ENCODE data around the gene CDH4.

CDH4 gene

DNA sequence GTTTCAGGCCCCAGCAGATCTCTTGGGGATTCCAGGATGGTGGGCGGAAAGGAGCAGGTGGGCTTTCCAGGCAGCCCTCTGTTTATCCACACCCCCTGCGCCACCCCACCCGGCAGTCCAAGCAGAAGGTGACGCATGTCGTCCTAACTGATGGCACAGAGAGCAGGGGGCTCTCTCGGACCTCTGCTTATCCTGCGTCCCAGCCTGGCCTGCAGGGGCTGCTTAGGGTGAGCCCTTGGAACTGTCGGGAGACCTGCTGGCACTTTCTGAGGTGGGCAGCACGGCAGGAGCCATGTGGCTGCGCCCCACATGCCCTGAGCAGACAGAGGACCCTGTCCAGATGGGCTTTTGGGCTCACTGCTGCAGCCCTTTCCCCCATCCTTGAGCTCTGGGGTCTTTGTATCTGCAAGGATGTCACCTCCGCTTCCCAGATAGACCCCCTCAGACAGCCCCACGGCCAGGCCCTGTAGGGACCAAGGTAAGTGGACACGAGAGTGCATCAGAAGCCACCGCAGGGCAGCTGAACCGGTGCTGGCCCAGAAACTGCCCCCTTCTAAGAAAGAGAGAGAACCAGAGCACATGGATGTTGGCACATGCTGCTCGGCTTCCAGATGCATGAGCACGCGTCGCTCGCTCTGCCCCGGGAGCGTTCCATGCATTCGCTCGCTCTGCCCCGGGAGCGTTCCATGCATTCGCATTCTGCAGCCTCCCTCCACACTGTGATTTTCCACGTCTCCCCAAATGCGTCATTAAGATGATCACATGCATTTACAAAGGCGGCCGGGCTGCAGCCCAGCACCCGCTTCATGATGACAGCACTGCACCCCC lies 566.9 kb downstream of the CDH4 start:
- H3K36me3 Mint-ChIP-seq: no peaks in the 10 kb centered on the region
- H3K9me3 Mint-ChIP-seq: peaks cover 5% of the 10 kb centered on the region
- H3K27me3 Mint-ChIP-seq: no peaks in the 10 kb centered on the region

DNA sequence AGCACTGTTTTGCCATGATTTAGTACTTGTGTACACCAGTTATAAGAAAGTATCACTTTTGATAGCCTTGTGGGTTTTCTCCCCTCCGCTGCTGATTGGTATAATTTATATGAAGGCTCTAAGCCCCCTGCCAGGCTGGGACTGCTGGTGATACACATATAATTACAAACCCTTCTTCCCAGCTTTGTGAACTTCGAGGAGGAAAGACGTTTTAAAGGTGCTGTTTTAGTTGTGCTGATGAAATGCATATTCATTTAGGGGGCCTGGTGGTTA lies 567.4 kb downstream of the CDH4 start:
- Mint-ChIP-seq H3K4me3 (no peak overlapping the region), H3K27me3 (no peaks in the 10 kb centered on the region), H3K4me1 (no peaks in the 10 kb centered on the region), H3K27ac (no peak overlapping the region), H3K36me3 (no peaks in the 10 kb centered on the region), H3K9me3 (peaks cover 5% of the 10 kb centered on the region)

More for the DNA sequence above, 566.9 kb downstream of the CDH4 start:
- no peak overlapping the region for H3K27ac Mint-ChIP-seq
- H3K4me3 Mint-ChIP-seq: no peak overlapping the region
- H3K4me1 Mint-ChIP-seq: no peaks in the 10 kb centered on the region

DNA sequence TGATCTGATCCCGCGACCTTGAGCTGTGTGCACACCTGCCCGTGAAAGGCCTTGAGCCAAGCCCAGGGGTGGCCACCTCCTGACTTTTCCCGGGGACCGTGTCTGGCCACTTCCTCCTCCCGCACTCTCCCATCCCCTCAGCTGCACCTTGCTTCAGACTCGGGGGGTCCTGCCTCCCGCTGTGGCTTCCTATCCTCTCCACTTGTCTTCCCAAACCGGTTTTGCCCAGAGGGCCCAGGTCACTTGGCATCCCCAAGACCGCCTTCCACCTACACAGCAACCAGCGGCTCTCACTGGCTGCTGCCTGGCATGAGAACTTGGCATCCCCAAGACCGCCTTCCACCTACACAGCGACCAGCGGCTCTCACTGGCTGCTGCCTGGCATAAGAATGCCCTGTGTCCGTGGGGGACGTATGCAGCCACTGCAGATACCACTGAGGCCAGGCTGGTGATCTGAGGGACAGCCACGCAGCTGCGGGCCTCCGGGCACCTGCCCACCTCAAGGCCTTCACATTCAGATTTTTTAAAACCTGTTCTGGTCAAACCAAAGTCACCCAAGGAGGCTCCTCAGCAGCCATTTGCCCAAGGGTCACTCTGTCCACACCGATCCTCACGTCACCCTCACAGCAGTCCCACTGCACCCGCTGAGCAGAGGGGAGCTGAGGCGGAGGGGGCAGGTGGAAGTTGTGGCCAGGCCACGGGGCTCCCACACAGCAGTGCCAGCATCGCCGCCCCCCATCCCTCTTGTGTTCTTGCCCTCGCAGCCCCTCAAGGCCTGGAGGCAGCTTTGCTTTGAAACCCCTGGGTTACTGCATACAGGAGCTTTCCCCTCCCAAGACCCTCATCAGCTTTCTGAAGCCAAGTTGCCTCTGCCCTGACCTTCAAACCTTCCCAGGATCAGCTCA lies 568.1 kb downstream of the CDH4 start:
- Mint-ChIP-seq H3K27ac (no peak overlapping the region), H3K4me1 (no peaks in the 10 kb centered on the region), H3K36me3 (no peaks in the 10 kb centered on the region), H3K4me3 (no peak overlapping the region), H3K9me3 (peaks cover 5% of the 10 kb centered on the region), H3K27me3 (no peaks in the 10 kb centered on the region)

GRCh38 chr20:61821735-61822134 lies 569.7 kb downstream of the CDH4 start:
- Mint-ChIP-seq H3K4me3 (no peak overlapping the region), H3K36me3 (no peaks in the 10 kb centered on the region), H3K27ac (no peak overlapping the region), H3K9me3 (peaks cover 5% of the 10 kb centered on the region), H3K4me1 (no peaks in the 10 kb centered on the region), H3K27me3 (peaks cover 1% of the 10 kb centered on the region)

DNA sequence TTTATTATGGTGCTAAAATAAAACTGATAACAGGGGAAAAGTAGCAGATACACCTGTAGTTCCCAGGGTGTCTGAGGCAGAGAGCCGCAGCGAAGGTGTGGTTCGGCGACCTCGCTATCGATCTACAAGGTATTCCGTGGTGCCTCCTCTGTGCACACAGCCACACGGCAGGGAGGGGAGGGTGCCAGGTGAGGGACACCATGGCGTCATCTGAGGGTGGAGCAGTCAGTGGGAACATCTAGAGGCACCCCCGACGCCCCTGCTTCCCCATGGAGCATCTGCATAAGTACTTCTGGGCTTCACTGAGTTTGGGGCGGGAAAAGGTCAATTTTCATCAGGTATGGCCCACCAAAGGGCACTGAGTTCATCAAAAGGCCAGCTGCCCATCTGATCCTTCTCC lies 570.3 kb downstream of the CDH4 start:
- Mint-ChIP-seq H3K4me1 (no peaks in the 10 kb centered on the region), H3K4me3 (no peak overlapping the region), H3K27ac (no peak overlapping the region), H3K36me3 (no peaks in the 10 kb centered on the region), H3K9me3 (peaks cover 5% of the 10 kb centered on the region), H3K27me3 (peaks cover 1% of the 10 kb centered on the region)

DNA sequence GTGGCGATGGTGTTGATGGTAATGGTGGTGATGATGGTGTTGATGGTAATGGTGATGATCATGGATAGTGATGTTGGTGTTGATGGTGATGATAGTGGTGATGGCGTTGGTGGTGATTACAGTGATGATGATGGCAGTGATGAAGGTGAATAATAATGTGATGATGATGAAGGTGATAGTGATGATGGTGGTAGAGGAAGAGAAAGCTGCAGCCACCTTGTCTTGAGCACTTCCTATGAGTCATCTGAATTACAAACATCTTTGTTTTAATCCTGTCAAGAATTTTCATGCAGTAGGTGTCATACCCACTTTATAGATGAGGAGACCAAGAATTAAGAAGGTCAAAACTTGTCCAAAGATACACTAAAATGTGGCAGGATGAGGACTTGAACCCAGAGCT lies 571.2 kb downstream of the CDH4 start:
- Mint-ChIP-seq H3K4me1 (no peaks in the 10 kb centered on the region), H3K36me3 (no peaks in the 10 kb centered on the region), H3K9me3 (peaks cover 5% of the 10 kb centered on the region), H3K27ac (no peak overlapping the region), H3K27me3 (peaks cover 1% of the 10 kb centered on the region), H3K4me3 (no peak overlapping the region)

DNA sequence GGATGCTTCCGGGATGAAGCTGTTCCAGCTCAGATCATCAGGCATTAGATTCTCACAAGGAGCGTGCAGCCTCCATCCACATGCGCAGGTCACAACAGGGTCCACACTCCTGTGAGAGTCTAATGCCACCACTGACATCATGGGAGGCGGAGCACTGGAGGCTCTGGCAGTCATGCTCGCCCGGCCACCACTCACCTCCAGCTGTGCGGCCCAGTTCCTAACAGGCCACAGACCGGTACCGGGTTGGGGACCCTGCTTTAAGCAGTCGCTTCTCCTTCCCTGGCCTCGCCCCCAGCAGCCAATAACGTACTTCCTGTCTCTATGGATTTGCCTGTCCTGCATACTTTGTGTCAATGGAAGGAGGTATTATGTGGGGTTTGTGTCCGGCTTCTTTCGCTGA lies 576.8 kb downstream of the CDH4 start:
- H3K4me3 Mint-ChIP-seq: no peak overlapping the region
- H3K27ac Mint-ChIP-seq: no peak overlapping the region
- peaks cover 4% of the 10 kb centered on the region for H3K27me3 Mint-ChIP-seq
- no peaks in the 10 kb centered on the region for H3K36me3 Mint-ChIP-seq
- H3K9me3 Mint-ChIP-seq: no peaks in the 10 kb centered on the region
- no peaks in the 10 kb centered on the region for H3K4me1 Mint-ChIP-seq

DNA sequence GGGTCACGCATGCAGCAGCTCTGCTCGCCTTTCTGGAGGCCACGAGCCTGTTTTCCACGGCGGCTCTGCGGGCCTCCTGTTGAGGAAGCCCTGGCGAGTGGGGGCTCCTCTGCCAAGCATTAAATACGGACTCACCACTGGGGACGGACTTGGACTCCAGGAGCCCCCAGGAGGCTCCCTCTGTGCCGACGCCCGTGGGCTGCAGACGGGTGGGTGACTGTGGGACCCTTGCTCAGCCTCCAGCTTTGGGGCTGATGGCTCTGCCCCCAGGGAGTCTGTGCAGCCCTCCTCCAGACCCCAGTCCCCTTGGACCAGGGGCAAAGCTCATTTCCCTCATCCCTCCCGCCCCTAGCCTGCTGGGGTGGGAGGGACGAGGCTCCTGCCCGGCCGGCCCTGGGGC lies 577.5 kb downstream of the CDH4 start:
- Mint-ChIP-seq H3K27me3 (peaks cover 4% of the 10 kb centered on the region), H3K27ac (no peak overlapping the region), H3K36me3 (no peaks in the 10 kb centered on the region), H3K4me3 (no peak overlapping the region), H3K4me1 (no peaks in the 10 kb centered on the region), H3K9me3 (no peaks in the 10 kb centered on the region)

- Mint-ChIP-seq H3K27me3 (peaks cover 3% of the 10 kb centered on the region), H3K27ac (no peak overlapping the region), H3K9me3 (no peaks in the 10 kb centered on the region), H3K36me3 (no peaks in the 10 kb centered on the region), H3K4me1 (no peaks in the 10 kb centered on the region), H3K4me3 (no peak overlapping the region)
These were observed 578.3 kb downstream of the CDH4 start for GRCh38 chr20:61830241-61830930.

GRCh38 chr20:61830991-61831390 lies 578.9 kb downstream of the CDH4 start:
- Mint-ChIP-seq H3K9me3 (no peaks in the 10 kb centered on the region), H3K36me3 (no peaks in the 10 kb centered on the region), H3K27ac (no peak overlapping the region), H3K27me3 (peaks cover 3% of the 10 kb centered on the region), H3K4me3 (no peak overlapping the region), H3K4me1 (no peaks in the 10 kb centered on the region)

GRCh38 chr20:61832181-61832580 lies 580.1 kb downstream of the CDH4 start:
- no peaks in the 10 kb centered on the region for H3K9me3 Mint-ChIP-seq
- H3K27me3 Mint-ChIP-seq: peaks cover 3% of the 10 kb centered on the region
- no peaks in the 10 kb centered on the region for H3K4me1 Mint-ChIP-seq
- no peak overlapping the region for H3K4me3 Mint-ChIP-seq
- H3K36me3 Mint-ChIP-seq: no peaks in the 10 kb centered on the region
- H3K27ac Mint-ChIP-seq: no peak overlapping the region

DNA sequence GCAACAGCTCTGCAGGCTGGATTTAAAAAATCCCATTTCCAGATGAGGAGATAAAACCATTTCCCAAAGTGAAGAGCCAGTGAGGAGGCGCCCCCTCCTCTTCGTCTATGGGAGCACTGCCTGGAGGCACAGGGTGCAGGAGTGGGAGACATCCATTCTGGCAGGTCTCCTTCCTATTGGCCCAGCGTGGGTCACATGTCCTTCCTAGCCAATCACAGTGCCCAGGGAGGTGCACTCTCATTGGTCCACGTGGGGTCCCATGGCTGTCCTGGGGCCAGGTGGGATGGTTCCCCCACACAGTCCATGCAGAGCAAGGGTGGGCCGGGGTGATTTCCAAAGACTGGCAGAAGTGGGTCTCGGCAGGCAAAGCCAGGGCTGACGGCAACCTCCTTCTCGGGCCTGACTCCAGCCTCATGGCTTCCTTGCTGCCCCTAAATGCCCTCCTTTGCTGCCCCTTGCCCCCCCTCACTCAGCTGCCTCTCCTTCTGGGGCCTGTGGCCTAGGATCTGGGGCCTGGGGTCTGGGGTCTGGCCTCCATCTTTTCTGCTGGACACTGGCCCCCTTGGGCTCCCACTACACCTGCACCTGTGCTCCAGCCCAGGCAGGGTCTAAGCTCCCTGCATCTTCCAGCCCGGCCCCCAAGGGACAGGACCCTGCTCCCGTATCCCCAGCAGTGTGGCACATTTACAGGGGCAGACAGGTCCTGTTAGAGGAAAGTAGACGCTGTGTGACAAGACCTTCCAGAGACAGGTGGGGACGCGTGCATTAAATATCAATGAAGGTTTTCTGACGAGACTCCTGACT lies 581.9 kb downstream of the CDH4 start:
- Mint-ChIP-seq H3K9me3 (no peaks in the 10 kb centered on the region), H3K36me3 (no peaks in the 10 kb centered on the region), H3K27me3 (peaks cover 3% of the 10 kb centered on the region)

DNA sequence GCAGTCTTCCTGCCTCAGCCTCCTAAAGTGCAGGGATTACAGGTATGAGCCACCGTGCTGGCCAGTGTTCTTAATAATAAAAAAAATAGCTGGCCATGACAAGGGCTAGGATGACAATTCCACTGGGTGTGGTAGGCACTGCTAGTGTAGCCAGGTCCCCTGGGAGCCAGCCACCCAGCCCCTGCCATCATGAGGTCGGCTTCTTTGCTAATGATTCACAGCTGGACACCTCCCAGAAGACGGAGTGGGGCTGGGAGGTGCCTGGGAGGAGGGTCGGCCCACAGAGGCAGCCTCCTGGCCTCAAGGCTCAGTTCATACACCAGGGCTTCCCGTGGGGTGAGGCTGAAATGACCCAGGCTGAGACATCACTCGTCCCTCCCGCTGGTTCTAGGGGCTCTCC lies 583.2 kb downstream of the CDH4 start:
- Mint-ChIP-seq H3K4me1 (no peaks in the 10 kb centered on the region), H3K27me3 (peaks cover 3% of the 10 kb centered on the region), H3K27ac (no peak overlapping the region), H3K36me3 (no peaks in the 10 kb centered on the region), H3K4me3 (no peak overlapping the region), H3K9me3 (no peaks in the 10 kb centered on the region)

More for the DNA sequence above, 581.9 kb downstream of the CDH4 start:
- Mint-ChIP-seq H3K4me1 (no peaks in the 10 kb centered on the region), H3K4me3 (no peak overlapping the region), H3K27ac (no peak overlapping the region)

- no peak overlapping the region for H3K27ac Mint-ChIP-seq
- H3K27me3 Mint-ChIP-seq: no peaks in the 10 kb centered on the region
- no peaks in the 10 kb centered on the region for H3K36me3 Mint-ChIP-seq
- no peak overlapping the region for H3K4me3 Mint-ChIP-seq
- H3K4me1 Mint-ChIP-seq: no peaks in the 10 kb centered on the region
- H3K9me3 Mint-ChIP-seq: no peaks in the 10 kb centered on the region
These were observed 583.8 kb downstream of the CDH4 start for GRCh38 chr20:61835791-61836350.

DNA sequence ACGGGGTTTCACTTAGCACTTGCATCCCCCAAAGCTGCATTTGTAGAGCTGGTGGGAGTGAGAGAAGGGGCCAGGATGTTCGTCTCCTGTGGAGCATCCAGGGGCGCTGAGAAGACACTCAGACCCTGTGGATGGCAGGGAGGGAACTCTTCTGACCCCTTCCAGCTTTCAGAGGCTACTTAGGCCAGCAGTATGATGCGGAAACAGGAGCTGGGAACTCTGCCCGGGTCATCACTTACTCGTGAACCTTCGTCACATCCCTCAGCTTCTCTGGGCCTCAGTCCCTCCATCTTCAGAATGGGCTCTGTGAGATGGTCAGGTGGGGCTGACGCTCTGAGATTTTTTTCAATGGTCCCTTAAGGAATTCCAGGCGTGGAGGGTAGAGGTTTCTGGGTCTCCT lies 585.1 kb downstream of the CDH4 start:
- Mint-ChIP-seq H3K4me3 (no peak overlapping the region), H3K27ac (no peak overlapping the region), H3K27me3 (no peaks in the 10 kb centered on the region), H3K4me1 (no peaks in the 10 kb centered on the region), H3K36me3 (no peaks in the 10 kb centered on the region), H3K9me3 (no peaks in the 10 kb centered on the region)
